ENCODE measurements around the gene RGS11.
"Not testable (repeated sequence)": the region's sequence is repeated elsewhere in the genome, so short reads cannot be mapped to it uniquely, and the experiment has no call there.

RGS11 gene

DNA sequence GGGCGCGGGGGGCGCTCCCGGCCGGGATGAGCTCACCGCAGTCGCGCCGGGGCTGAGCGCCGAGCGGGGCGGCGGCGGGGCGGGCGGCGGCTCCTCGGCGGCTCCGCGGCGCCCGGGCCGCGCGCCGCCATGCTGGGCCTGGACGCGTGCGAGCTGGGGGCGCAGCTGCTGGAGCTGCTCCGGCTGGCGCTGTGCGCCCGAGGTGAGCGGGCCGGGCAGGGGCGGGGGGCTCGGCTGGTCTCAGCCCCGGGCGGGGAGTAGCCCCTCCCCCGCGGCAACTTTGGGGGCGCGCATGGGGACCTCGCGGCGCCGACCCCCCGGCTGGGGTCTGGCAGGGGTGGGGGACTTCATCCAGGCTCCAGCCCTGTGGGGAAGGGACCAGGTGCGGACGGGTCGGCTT is 4.8 kb upstream of the RGS11 start, which contains the start of gene ARHGDIG:
Gene ARHGDIG, plus strand, starts transcription at position 40 of the 400 bp plus-strand sequence. Its CDS starts 90 bp downstream, at position 130.
- DNase-seq, result no peak

DNA sequence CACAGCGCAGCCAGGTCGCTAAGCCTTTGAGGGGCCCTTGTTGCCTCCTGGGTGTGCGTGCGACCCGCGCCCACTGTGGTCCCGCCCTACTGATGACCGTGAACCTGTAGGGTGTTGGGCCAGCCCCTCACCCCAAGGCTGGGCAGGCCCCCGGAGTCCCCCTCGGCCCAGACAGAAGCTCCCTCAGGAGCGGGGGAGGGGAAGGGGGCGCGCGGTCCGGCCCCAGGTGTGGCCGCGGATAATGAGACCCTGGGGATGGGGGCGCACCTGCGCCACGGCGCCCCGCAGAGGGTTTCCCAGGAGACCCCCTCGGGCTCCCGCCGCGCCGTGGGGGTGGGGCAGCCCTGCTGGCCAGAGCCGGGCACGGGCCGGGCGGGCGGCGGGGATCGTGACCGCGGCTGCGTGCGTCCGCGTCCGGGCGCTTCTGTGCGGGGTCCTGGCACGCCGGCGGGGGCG is 4.3 kb upstream of the RGS11 start:
- DNase-seq, result no peak

DNA sequence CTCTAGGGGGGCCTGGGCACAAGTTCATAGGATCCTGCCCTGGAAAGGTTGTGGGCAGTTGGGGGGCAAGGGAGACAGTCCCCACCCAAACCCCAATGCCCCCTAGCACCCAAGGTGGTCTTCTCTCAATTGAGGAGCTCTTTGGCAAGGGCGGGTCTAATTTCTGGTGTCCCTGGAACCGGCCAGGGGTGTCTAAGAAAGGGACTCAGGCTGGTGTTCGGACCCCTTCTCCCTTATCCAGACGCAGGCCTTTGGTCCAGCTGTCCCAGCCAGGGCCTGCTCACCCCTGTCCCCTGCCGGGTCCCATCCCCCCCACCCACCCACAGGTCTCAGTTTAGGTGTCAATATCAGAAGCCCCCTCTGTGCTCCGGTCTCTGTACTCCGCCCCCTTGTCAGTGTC is 3.8 kb upstream of the RGS11 start:
- DNase-seq, result no peak

DNA sequence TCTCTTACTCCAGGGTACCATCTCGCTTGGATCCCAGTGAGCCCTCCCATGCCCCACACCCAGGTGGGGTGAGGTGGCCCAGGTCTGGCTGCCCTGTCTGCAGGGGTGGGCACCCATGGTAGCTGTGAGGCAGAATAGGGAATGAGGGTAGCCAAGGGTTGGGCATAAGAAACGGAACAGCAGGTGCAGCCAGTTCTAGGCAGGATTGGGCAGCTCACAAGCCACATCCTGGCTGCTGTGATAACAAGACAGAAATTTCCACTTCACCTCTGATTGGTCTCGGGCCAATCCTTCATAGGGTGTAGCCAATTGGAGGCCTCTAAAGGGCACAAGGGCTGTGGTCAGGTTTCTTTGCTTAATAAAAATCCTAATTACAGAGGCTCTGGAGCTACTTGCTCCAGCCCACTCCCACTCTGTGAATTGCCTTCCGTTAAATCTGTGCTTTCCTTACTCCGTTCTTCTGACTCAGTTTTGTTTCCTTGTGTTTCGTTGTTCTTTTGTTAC is 3.2 kb upstream of the RGS11 start:
- DNase-seq, result no peak

DNA sequence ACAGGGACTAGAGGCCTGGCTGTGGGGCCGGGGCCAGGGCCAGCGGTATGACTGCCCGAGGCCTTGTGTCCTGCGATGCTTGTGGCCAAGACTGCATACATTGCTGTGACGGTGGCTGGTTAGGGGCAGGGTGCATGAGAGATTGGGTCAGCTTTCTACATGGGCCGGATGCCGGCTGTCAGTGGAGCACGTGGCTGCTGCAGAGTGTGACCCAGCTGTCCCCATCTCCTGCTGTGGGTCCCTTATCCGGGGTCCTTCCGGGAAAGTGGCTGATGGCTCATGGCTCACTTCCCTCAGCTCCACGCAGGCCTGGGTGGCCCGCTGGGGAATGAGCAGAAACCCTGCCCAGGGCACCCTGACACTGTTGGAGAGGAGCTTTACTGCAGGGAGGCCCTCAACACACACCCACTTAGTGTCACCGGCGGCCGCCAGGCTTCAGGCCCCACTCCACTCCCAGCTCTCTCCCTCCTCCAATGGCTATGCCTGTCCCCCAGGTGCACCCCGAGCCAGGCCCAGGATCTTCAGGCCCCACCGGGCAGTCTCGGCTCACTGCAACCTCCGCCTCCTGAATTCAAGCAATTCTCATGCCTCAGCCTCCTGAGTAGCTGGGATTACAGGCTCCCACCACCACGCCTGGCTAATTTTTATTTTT is 808 bp upstream of the RGS11 start:
- DNase-seq, result no peak

DNA sequence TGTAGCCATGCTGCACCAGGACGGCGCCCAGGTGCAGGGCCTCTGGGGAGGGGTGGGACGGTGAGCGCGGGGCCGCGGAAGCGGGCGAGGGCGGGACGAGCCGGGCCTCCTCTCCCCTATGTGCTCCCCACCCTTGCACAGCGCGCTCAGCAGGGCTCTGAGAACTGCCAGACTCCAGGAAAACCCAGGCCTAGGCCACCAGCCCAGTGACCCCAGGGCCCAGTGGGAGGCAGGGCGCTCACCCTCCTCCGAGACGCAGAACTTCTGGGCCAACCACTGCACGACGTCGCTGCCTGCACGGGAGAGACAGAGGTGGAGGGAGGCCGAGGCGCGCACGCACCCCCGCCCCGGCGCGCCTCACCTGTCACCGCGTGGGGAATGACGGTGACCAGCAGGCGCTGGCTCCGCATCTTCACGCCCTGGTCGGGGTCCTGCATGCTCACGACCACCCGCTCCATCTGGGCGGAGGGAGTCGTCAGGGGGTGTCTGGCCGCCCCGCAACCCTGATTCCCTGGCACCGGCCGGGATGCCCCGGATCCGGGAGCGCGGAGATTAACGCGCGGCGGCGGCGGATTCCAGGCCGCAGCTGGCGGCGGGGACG is 603 bp downstream of the RGS11 start:
- DNase-seq, result peak; percentile 66

DNA sequence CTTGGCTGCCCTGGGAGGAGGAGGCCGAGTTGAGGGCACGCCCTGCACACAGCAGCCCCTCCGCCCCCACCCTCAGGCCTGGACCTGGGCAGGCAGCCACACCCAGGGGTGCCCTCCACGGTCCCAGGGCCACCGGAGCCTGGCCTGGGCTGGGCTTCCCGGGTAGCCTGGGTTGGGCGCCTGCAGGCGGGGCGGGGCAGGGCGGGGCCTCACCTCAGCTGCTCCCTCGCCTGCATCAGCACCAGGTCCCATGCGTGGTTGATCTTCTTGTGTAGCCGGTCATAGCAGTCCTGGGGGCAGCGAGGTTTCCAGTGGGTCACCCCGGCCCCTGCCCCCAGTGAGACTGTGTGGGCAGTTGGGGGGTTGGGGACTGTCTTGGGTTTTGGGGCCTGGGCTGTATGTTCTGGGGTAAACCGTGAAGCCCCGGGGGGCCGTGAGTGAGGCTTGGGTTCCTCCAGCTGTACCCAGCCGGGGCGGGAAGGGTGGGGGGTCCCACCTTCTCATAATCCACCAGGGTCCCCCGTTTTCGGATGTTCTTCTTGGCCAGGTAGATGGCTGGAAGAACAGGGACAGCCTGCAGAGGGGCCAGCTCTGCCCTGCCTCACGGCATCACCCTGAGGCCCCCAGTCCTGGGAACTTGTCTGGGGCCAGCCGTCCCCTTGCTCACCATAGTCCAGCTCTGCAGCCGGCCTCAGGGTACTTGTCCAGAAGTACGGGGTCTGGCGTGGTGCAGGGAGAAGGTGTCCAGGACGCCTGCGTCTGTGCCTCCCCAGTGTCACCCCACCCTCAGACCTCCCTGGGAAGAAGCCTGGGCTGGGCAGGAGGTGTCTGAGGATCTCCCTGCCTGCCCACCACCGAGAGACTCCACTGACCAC is 2.0 kb downstream of the RGS11 start:
- no peak for DNase-seq

DNA sequence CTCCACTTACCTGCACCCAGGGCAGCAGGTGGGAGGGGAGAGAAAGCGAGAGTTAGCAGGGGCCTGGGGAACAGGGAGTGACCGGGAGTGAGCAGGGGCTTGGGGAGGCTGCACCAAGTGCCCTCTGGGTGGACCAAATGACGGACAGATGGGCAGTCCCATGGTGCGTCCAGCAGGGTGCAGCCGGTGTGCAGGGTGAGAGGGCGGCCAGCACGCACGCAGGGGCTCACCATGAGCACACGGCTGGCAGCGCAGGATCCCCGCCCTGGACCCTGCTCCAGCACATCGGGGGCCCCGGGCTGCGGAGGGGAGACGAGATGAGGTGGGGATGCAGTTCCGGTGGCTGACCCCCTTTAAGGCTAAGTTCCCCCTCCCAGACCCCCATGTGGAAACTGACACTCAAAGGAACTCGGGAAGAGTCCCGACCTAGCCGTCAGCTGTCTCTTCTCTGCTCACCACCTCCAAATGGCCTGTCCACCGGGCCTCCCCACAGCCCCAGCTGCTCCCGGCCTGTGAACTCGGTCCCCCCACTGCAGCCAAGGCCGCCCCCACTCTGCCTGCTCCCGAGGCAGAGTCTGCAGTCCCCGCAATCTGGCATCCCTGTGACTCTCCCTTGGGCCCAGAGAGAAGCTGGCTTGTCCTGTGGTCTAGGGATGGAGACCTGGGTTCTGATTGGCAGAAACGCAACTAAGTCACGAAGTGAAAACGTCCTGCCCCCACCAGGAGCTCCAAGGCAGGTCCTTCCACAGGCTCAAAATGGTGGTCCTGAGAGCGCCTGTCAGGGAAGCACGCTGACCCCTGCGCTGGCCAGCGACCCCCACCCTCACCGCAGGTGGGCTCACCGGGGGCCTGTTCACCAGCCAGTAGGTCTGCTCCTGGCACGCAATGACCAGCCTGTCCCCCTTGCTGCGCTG is 2.9 kb downstream of the RGS11 start:
- no peak for DNase-seq

DNA sequence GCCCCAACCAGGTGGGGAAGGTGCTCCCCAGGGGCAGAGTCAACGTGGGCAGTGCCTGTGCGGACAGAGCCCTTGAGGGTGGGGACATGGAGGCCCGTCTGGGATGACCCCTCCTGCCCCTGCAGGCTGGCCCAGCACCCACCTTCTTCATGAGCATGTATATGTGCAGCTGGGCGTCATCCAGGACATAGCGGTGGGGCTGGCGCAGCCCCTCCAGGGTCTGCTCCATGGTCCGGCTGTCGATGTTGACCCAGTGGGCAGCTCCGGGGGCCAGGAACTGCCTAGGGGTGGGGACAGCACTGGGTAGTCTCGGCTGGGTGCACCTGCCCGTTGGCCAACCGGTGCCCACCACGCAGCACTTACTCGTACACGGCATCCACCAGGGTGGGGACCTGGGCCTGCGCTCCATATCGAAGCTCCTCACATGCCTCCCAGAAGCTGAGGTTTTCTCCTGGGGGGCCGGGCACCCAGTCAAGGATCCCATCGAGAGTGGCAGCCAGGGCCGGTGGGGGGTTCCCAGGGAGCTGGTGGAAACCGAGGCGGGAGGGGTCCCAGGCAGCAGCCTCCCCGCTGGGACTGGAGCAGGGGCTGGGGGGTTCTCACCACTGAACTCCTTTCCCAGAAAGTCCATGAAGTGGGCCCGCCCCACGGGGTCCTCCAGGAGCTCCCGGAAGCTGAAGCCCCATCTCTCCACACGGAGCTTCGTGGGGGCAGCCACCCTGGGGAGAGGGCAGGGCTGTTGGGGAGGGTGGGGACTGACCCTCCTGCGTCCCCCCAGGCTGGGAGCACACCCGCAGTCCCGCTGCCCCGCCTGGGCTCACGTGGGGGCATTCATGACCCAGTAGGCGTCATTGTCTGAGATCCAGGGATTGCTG is 5.1 kb downstream of the RGS11 start:
- DNase-seq, result no peak

DNA sequence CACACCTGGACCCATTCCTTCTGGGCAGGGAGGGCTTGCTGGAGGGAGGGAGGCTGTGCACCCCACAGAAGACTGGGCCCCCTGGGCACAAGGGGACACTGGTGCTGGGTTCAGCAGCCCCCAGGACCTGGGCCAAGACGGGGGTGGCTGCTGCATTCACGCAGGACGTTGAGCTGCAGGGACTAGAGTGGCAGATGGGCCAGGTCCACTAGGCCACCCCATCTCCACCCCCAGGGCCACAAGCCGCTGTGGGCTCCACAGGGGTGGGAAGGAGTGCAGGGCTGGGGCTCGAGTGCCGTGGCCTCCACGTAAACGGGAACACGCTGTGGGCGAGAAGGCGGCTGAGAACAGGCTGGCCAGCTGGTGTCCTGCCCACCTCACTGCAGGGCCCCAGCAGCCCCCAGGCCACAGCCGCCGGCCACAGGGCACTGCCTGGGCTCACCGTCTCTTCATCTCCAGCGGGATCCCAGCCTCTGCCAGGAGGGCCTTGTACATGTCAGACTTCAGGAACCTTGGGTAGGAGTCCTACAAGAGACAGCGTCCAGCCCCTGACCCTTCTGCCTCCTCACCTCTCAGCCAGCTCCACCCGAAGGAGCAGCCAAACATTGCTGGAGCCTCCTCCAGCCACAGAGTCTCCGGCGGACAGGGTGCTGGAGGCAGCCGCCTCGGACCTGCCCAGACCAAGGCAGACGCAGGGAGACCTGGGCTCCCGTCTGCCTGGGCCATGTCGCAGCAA is 6.5 kb downstream of the RGS11 start:
- DNase-seq, result no peak

DNA sequence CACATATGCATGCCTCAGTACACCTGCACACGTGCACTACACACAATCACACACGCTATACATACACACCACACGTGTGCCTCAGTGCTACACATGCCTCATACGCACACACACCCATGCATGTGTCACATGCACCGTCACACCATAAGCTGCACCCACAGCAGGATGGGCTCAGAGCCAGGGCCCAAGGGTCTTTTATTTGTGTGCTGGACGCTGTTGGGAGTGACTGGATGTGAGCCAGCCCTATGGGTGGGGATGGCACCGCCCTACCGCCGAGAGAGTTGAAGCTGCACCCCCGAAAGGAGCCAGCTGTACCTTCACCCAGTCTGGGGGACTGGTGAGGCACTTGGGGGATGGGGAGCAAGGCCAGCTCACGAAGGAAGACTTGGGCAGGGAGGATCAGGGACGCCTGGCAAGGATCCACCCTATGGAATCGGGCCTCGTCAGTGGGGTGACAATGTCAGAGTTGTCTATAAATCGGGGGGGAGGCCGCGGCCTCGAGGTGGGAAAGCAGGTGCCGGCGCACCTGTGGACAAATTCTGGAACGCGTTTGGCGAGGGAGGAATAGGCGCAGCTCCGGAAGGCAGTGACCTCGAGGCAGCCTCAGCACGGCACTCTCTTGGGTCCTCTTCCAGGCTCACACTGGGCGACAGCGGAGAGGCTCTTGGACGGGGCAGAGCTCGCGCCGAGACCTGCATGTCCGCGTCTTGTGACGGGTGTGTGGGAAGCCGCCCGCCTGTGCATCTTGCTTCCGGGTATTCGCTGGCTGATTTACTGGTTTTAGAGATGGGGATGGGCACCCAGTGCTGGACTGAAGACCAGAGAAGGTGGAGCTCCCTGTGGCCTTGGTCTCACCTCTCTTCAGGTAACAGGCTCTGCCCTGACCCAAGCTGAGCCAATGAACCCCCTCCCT is 7.3 kb downstream of the RGS11 start:
- DNase-seq, result no peak

DNA sequence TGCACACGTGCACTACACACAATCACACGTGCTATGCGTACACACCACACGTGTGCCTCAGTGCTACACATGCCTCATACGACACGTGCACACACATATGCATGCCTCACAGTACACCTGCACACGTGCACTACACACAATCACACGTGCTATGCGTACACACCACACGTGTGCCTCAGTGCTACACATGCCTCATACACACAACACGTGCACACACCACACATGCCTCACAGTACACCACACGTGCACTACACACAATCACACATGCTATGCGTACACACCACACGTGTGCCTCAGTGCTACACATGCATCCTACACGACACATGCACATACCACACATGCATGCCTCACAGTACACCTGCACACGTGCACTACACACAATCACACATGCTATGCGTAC is 8.2 kb downstream of the RGS11 start:
- not testable (repeated sequence) for DNase-seq

DNA sequence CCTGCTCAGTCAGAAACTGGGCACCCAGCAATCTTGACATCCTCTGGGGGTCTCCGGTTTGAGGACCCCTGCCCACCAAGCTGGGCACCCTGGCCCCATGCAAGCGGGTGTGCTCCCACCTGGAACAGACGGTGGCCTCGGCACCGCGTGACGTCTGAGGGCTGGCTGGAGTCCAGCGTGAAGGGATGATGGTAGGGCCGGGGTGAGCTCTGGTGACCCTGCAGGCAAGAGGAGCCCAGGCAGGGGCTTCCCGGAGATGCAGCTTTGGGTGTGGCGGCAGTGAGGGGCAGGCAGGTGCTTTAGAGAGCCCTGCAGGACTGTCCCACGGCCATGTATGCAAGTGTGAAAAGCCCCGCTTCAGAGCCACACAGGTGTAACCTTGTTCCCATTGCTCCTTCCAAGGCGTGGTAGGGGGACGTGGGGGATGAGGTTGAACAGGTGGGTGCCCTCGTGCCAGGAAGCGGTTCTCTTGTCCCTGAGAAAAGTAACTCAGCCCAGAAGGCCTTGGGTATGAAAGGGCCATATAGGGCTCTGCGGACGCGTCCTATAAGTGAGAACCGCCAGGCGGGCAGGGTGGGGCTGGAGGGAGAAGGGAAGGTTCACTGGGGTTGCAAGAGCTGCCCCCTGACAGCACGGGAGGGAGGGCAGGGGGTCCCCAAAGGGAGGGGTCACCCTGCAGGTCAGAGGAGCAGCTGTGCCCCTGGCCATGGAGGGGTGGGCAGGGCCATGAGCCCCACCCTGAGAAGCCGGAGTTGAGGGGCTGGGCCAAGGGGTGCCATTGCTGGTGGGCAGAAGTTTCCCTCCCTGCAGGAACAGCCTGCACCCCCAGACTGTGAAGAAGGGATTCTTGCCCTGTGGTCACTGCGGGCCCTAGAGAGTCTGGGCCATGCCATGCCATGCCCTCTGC is 9.2 kb downstream of the RGS11 start:
- no peak for DNase-seq

DNA sequence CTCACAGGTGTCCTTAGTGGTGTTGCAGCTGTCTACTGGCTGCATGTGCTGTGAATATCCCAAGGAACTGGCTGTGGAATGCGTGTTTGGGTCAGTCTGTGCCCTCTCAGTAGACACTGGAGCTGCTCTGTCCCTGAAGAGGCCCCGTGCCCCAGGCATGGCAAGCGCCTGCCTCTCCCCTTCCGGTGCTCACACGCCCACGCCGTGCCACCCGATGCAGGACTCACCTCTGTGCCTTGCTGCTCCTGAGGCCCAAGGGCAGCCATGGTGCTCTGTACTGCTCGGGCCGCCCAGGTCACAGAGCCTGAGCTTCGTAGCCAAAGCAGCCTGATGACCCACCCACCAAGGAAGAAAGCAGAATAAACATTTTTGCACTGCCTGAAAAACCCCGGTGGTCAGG is 10.0 kb downstream of the RGS11 start:
- no peak for DNase-seq

DNA sequence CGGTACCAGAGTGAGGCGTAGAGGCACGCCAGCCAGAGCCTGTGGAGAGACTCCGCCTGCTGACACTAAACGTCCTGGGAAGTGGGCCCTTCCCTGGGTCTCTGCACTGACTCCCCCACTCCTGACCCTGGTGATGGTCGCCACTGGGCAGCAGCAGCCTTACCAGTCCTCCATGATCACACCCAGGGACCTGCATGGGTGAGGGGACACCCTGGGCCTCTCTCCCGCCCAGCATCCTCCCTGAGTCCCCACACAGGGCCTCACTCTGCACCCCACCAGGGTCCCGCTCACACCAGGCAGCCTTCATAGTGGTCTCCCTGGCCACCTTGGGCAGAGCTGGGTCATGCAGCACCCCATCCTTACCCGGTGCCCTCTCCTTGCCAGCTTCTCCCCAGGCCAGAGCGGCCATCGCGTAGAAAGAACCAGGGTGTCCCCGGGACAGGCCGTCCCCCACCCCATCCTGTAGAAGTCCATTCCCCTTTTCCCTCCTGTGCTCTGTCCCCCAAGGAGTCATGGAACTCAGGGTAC is 10.7 kb downstream of the RGS11 start:
- no peak for DNase-seq

DNA sequence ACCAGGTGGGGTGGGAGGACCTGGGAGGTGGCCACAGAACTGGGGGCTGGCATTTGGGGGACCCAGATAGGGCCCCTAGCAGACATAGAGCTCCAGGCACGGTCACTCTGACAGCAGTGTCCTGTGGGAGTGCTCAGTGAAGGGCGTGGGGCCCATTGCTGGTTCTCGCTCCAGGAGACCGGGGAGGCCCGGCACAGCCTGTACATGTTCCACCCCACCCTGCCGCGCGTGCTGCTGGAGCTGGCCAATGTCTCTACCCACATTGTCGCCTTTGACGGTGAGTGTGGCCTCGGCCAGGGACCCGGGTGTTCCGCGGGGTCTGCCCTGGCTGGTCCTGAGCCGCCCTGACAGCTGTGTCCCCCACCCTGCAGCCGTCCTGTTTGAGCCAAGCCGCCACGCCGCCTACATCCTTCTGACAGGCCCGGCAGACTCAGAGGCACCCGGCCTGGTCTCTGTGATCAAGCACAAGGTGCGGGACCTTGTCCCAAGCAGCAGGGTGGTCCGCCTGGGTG is 11.2 kb downstream of the RGS11 start:
- DNase-seq, result no peak

DNA sequence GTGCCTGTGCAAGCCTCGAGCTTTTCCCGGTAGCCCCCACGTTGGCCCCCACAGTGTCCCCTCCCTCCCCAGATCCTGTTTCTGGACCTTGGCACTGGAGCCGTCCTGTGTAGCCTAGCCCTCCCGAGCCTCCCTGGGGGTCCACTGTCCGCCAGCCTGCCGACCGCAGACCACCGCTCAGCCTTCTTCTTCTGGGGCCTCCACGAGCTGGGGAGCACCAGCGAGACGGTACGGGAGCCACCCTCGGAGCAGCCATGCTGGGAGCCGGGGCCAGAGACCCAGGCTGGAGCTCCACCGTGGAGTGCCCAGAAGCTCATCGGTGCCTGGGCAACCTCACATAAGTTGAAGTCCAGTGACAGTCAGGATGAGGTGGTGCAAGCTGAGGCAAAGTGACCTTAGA is 11.8 kb downstream of the RGS11 start:
- DNase-seq, result no peak
